Measurements from ENCODE around the gene NFAT5. TPM values are rescaled to one million over a fixed set of nuclear protein-coding genes. Genes with fewer than 3 reads are reported as not detected.

Gene NFAT5
- total RNA-seq, 2 donors from 2014 or later = 38.1 to 38.9 TPM

GRCh38 chr16:69663846-69664245 lies 98.1 kb downstream of the NFAT5 start:
- peaks cover 0 to 8% of the 10 kb centered on the region in 2 donors for H3K36me3 ChIP-seq (replicated peaks in 1 of 2; ENCODE audit: insufficient read depth in 1 of 2, low read depth in 2 of 2)
- no peaks in the 10 kb centered on the region for H3K9me3 ChIP-seq
- TF ChIP-seq CTCF (IDR thresholded peaks at IDR 0.05) (no peak), POLR2A (IDR thresholded peaks at IDR 0.05) (no peak)
- no peaks in the 10 kb centered on the region for H3K4me1 ChIP-seq
- H3K27me3 ChIP-seq = no peaks in the 10 kb centered on the region
- ATAC-seq (no peak), DNase-seq (no peak)
- H3K27ac ChIP-seq = no peak overlapping the region
- intact Hi-C loops (cut with DNase I) = no loop called here
- H3K4me3 ChIP-seq = no peak overlapping the region

GRCh38 chr16:69669577-69669976 lies 103.8 kb downstream of the NFAT5 start:
- no peak overlapping the region for H3K27ac ChIP-seq
- TF ChIP-seq POLR2A (IDR thresholded peaks at IDR 0.05) = no peak
- TF ChIP-seq CTCF (IDR thresholded peaks at IDR 0.05) = no peak

GRCh38 chr16:69672315-69672997 lies 106.7 kb downstream of the NFAT5 start:
- Histone ChIP-seq H3K9me3 (no peaks in the 10 kb centered on the region), H3K27ac (no peak overlapping the region), H3K4me3 (no peak overlapping the region), H3K27me3 (no peaks in the 10 kb centered on the region), H3K36me3 (replicated peaks in 1 of 2; ENCODE audit: insufficient read depth in 1 of 2, low read depth in 2 of 2) (peaks cover 0 to 9% of the 10 kb centered on the region in 2 donors), H3K4me1 (peaks cover 11% of the 10 kb centered on the region)
- DNase-seq (no peak), ATAC-seq (no peak)
- no peak for TF ChIP-seq CTCF (IDR thresholded peaks at IDR 0.05)
- intact Hi-C loops (cut with DNase I) = no loop called here
- 93 to 94% methylated on average over 2 of the region's 2 CpGs for WGBS, 2 donors

More at GRCh38 chr16:69669577-69669976, 103.8 kb downstream of the NFAT5 start:
- 4 to 13% methylated on average over 1 of the region's 1 CpG for WGBS, 2 donors
- intact Hi-C loops (cut with DNase I) = no loop called here
- peak; percentile 74 for ATAC-seq
- DNase-seq = peak in 1 of 4 donors; percentile 7
- no peak overlapping the region for H3K4me3 ChIP-seq
- H3K36me3 ChIP-seq (replicated peaks in 1 of 2; ENCODE audit: insufficient read depth in 1 of 2, low read depth in 2 of 2) = peaks cover 0 to 9% of the 10 kb centered on the region in 2 donors
- no peaks in the 10 kb centered on the region for H3K9me3 ChIP-seq
- H3K4me1 ChIP-seq = peaks cover 11% of the 10 kb centered on the region
- H3K27me3 ChIP-seq = no peaks in the 10 kb centered on the region

GRCh38 chr16:69672998-69673713 lies 107.4 kb downstream of the NFAT5 start:
- WGBS, 2 donors = 61 to 91% methylated on average over 3 of the region's 3 CpGs
- DNase-seq (no peak), ATAC-seq (no peak)
- Histone ChIP-seq H3K36me3 (replicated peaks in 1 of 2; ENCODE audit: insufficient read depth in 1 of 2, low read depth in 2 of 2) (peaks cover 0 to 12% of the 10 kb centered on the region in 2 donors), H3K4me3 (no peak overlapping the region), H3K9me3 (no peaks in the 10 kb centered on the region), H3K27ac (no peak overlapping the region), H3K27me3 (no peaks in the 10 kb centered on the region), H3K4me1 (peaks cover 11% of the 10 kb centered on the region)
- no peak for TF ChIP-seq POLR2A (IDR thresholded peaks at IDR 0.05)
- no peak for TF ChIP-seq CTCF (IDR thresholded peaks at IDR 0.05)
- intact Hi-C loops (cut with DNase I) = no loop called here
